ENCODE results near the gene GAS2. TPM values are rescaled to one million over a fixed set of nuclear protein-coding genes. Genes with fewer than 3 reads are reported as not detected.

GAS2 gene
- total RNA-seq, 1 donor from 2014 or later: 1.2 TPM

GRCh38 chr11:22787551-22788162, 121.2 kb downstream of the GAS2 start:
- ATAC-seq: no peak

- peak; percentile 87 for ATAC-seq
These were observed 126.1 kb downstream of the GAS2 start for GRCh38 chr11:22792497-22792896.

GRCh38 chr11:22795914-22796313, 129.5 kb downstream of the GAS2 start:
- no peak for ATAC-seq

DNA sequence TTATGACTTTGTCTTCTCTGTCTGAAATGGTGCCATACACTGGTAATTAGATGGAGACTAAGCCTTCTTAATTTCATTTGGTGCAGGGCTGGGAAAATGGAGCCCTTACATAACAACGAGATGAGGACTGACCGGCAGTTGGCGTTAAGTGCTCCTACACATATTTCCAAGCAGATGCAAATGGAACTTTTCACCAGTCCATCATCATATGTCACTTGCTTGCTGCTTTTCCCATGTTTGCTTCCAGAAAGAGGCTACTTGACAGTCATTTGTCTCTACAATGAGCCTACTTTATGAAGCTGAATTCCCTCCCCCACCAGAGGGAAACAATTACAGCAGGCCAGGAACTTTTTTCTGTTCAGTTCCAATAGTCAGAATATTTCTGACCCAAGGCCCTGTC, 130.6 kb downstream of the GAS2 start:
- ATAC-seq: no peak

- ATAC-seq: no peak
These were observed 132.5 kb downstream of the GAS2 start for GRCh38 chr11:22798901-22799300.

DNA sequence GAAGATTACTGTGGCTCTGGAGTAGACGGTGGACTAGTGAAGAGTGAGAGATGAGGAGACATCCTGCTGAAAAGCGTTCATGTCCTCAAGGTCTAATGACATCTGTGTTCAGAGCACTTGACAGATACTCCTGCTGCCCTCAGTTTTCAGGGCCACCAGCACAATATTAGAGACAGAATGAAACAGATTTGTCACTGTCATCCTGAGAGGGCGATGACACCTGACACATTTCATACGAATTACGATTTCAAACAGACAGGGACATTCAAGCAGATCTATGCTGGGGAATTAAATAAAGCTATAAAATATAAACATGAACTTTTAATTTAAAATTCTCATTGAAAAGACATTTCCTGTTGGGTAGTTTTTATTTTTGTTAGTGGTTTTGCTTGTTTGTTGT, 134.1 kb downstream of the GAS2 start:
- ATAC-seq: no peak

GRCh38 chr11:22802861-22803260, 136.4 kb downstream of the GAS2 start:
- ATAC-seq: no peak

GRCh38 chr11:22807391-22807790, 141.0 kb downstream of the GAS2 start:
- no peak for ATAC-seq

- peak; percentile 60 for ATAC-seq
These were observed 141.6 kb downstream of the GAS2 start for GRCh38 chr11:22807855-22808570.

GRCh38 chr11:22808571-22809197, 142.3 kb downstream of the GAS2 start:
- no peak for ATAC-seq

- ATAC-seq: no peak
These were observed 143.5 kb downstream of the GAS2 start for GRCh38 chr11:22809893-22810292.

GRCh38 chr11:22822203-22822602, 155.8 kb downstream of the GAS2 start:
- ATAC-seq: no peak

GRCh38 chr11:22828373-22828772, 162.0 kb downstream of the GAS2 start:
- no peak for ATAC-seq

GRCh38 chr11:22829231-22830081, 163.0 kb downstream of the GAS2 start, which contains the start of gene SVIP:
Gene SVIP, minus strand, starts transcription at chr11:22829801. Its CDS starts 53 bp downstream, at chr11:22829748.
- ATAC-seq: peak; percentile 100

DNA sequence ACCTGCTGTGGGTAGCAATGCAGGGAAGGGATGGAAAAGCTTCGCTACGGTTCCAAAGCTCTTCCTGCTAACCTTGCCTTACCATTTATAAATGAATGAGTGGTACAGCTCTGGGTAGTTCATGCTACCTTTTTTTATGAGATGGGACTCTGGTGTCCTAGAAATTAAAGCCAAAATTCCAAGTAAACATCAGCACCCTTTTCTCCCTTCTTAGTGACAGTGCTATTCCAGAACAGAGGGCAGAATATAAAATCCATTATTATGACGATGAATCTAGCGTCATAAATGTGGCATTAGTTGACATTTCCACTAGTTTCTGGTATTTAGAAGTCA, 163.6 kb downstream of the GAS2 start:
- no peak for ATAC-seq

DNA sequence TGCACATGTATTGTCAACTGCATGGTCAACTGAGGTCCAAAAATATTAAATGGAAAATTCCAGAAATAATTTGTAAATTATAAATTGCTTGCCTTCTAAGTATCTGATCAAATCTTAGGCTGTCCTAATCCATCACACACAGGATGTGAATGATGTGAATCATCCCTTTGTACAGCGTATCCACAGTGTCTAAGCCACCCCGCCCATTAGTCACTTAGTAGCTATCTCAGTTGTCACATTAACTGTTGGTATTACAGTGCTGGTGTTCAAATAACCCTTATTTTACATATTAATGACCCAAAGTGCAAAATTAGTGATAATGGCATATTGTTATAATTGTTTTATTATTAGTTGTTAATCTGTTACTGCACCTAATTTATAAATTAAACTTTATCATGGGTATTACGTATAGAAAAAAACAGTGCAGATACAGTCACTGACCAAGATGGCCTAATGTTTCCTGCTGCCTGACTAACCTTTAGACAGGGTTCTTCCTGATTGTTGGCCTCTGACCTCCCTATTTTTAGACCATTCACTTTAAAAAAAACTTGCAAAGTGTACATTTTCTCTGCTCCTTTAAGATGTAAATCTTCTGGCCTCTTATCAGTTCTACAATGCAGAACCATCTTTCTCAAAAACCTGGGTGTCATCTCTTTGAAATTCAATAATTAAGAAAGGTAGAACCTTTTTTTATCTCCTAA, 166.1 kb downstream of the GAS2 start:
- no peak for ATAC-seq

- no peak for ATAC-seq
These were observed 180.3 kb downstream of the GAS2 start for GRCh38 chr11:22846726-22847125.

GRCh38 chr11:22851477-22851876, 185.1 kb downstream of the GAS2 start:
- ATAC-seq: no peak

DNA sequence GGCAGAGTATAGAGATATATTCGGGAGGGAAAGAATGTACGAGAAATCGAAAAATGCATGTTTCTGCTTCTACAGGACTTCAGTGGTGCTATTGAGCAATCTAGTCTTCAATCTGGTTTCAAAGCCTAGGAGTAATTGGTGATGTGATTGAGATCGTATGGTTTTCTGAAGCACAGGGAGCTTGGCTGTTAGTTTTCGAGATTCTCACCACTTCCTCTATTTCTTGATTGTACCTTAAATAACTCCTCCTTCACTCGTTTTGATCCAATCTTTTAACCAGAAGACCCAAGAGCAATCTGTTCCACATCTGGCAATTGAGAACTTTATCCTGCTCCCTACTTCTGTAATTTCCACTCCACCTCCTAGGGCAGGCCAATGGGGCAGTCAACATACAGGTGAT, 193.3 kb downstream of the GAS2 start:
- no peak for ATAC-seq

DNA sequence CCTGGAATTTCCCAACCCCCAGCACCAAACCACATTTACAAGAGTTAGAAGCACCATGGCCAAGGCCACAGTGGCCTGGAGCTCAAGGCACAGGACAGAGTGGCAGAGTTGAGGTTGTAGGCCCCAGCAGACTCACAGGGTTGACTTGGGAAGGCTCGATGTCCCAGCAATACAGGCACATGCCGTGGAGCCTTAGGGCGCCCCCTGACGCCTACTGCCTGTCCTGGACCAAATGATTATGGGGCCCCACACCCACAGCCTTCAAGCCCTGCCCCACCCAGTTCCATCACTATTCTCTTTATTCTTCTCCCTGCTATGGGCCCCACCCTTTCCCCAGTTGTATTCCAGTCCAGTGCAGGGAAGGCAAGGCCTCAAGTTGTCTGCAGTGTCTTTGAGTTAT, 193.8 kb downstream of the GAS2 start, which contains the start of gene CCDC179:
CCDC179 (minus strand) TSS at position 234 of the 400 bp plus-strand sequence; CDS start at position 181, 53 bp downstream.
- ATAC-seq: no peak
